ENCODE results near the gene VNN1.
"Not testable (repeated sequence)": the region's sequence is repeated elsewhere in the genome, so short reads cannot be mapped to it uniquely, and the experiment has no call there.

The VNN1 gene

DNA sequence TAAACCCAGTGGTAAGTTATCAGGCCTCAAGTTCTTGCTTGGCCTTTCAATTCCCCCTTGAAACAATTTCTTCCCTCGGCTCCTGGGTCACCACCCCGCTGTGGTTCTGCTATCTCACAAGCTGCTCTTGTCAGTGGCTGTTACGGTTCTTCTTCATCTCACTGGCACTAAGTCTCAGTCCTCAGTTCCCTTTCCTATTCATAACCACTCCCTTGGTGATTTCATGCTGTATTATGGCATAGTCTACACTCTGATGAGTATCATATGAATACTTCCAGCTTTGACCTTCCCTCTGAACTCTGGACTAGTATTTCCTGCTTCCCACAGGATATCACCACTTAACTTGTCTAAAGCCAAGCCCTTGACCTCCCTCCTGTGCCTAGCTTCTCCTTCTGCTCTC lies 62.8 kb downstream of the VNN1 start:
- H3K27ac Mint-ChIP-seq: no peak overlapping the region
- H3K4me1 Mint-ChIP-seq: no peaks in the 10 kb centered on the region
- no peaks in the 10 kb centered on the region for H3K27me3 Mint-ChIP-seq (ENCODE audit: low read depth)
- H3K9me3 Mint-ChIP-seq: no peaks in the 10 kb centered on the region
- TF ChIP-seq, protein P1, sequence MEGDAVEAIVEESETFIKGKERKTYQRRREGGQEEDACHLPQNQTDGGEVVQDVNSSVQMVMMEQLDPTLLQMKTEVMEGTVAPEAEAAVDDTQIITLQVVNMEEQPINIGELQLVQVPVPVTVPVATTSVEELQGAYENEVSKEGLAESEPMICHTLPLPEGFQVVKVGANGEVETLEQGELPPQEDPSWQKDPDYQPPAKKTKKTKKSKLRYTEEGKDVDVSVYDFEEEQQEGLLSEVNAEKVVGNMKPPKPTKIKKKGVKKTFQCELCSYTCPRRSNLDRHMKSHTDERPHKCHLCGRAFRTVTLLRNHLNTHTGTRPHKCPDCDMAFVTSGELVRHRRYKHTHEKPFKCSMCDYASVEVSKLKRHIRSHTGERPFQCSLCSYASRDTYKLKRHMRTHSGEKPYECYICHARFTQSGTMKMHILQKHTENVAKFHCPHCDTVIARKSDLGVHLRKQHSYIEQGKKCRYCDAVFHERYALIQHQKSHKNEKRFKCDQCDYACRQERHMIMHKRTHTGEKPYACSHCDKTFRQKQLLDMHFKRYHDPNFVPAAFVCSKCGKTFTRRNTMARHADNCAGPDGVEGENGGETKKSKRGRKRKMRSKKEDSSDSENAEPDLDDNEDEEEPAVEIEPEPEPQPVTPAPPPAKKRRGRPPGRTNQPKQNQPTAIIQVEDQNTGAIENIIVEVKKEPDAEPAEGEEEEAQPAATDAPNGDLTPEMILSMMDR (IDR thresholded peaks at IDR 0.05; ENCODE audit: unreplicated experiment in 3 of 3): no peak
- H3K4me3 Mint-ChIP-seq: no peak overlapping the region
- no peaks in the 10 kb centered on the region for H3K36me3 Mint-ChIP-seq (ENCODE audit: low read depth)

DNA sequence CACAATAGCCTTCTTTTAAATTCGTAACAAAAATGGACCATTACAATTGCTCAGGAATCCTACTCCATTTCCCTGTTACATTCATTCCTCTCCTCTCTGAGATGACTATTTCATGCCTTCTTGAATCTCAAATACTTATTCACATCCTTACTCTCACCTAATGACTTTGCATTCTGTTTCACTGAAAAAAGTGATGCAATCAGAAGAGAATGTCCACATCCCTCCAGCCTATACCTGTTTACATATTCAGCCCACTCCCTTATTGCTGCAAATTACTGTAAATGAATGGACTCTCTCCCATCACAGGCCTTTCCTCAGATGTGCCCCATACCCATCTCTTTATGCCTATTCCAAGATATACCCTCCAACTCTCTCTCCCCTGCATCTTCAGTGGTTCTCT lies 63.4 kb downstream of the VNN1 start:
- TF ChIP-seq, protein P1 (IDR thresholded peaks at IDR 0.05; ENCODE audit: unreplicated experiment in 3 of 3): no peak
- H3K27ac Mint-ChIP-seq: no peak overlapping the region

DNA sequence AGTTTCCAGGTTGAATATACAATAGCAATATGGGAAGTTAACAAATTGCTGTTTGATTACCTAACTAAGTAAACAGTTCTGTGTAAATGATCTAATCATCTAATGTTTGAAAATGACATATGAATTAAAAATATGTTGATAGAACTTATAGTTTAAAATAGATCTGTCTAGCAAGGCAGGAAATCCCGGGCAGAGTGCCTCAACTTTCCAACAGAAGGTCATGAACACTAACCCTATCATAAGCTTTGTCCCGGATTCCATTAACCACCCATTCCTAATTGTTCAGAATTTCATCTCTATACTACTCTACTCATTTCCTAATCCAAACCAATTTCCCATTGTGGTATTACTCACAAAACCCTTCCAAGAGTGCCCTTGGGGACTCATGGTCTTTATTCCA lies 65.0 kb downstream of the VNN1 start:
- Mint-ChIP-seq H3K9me3 (no peaks in the 10 kb centered on the region), H3K27me3 (ENCODE audit: low read depth) (no peaks in the 10 kb centered on the region), H3K4me1 (no peaks in the 10 kb centered on the region), H3K4me3 (no peak overlapping the region), H3K36me3 (ENCODE audit: low read depth) (no peaks in the 10 kb centered on the region), H3K27ac (no peak overlapping the region)
- TF ChIP-seq, protein P1 (IDR thresholded peaks at IDR 0.05; ENCODE audit: unreplicated experiment in 3 of 3): no peak

More for the DNA sequence above, 63.4 kb downstream of the VNN1 start:
- Mint-ChIP-seq H3K4me3 (no peak overlapping the region), H3K9me3 (no peaks in the 10 kb centered on the region), H3K27me3 (ENCODE audit: low read depth) (no peaks in the 10 kb centered on the region), H3K4me1 (no peaks in the 10 kb centered on the region), H3K36me3 (ENCODE audit: low read depth) (no peaks in the 10 kb centered on the region)

GRCh38 chr6:132648356-132648755 lies 65.5 kb downstream of the VNN1 start:
- Mint-ChIP-seq H3K27ac (no peak overlapping the region), H3K4me1 (no peaks in the 10 kb centered on the region), H3K27me3 (ENCODE audit: low read depth) (no peaks in the 10 kb centered on the region), H3K4me3 (no peak overlapping the region), H3K36me3 (ENCODE audit: low read depth) (no peaks in the 10 kb centered on the region), H3K9me3 (no peaks in the 10 kb centered on the region)
- TF ChIP-seq, protein P1 (IDR thresholded peaks at IDR 0.05; ENCODE audit: unreplicated experiment in 3 of 3): no peak

DNA sequence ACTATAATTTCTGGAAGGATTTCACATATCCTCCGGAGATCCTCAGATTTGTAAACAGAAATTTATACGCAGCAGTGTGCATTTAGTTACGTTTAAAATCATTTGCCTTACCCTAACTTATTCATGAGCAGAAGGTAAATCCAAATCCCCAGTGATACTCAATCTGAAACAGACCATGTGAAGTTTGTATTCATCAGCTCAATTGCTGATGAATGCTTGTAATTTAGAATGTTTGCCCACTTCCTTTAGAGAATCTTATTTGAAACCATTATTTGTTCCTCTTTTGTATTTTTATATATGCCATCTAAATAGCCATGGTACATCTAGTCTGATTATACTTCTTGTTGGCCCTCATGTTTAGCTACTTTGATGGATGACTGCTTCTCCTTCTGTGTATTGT lies 70.3 kb downstream of the VNN1 start:
- peaks cover 4% of the 10 kb centered on the region for H3K9me3 Mint-ChIP-seq
- TF ChIP-seq, protein P1 (IDR thresholded peaks at IDR 0.05; ENCODE audit: unreplicated experiment in 3 of 3): no peak
- no peak overlapping the region for H3K4me3 Mint-ChIP-seq
- H3K27me3 Mint-ChIP-seq (ENCODE audit: low read depth): no peaks in the 10 kb centered on the region
- no peaks in the 10 kb centered on the region for H3K36me3 Mint-ChIP-seq (ENCODE audit: low read depth)
- no peaks in the 10 kb centered on the region for H3K4me1 Mint-ChIP-seq
- H3K27ac Mint-ChIP-seq: no peak overlapping the region

DNA sequence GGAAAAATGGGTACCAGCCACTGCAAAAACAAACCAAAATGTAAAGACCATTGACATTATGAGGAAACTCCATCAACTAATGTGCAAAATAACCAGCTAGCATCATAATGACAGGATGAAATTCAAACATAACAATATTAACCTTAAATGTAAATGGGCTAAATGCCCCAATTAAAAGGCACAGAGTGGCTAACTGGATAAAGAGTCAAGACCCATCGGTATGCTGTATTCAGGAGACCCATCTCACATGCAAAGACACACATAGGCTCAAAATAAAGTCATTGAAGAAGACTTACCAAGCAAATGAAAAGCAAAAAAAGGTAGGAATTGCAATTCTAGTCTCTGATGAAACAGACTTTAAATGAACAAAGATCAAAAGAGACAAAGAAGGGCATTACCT lies 76.7 kb downstream of the VNN1 start:
- H3K36me3 Mint-ChIP-seq (ENCODE audit: low read depth); H3K4me3 Mint-ChIP-seq; H3K27me3 Mint-ChIP-seq (ENCODE audit: low read depth); H3K27ac Mint-ChIP-seq; H3K4me1 Mint-ChIP-seq: not testable (repeated sequence)
- peaks cover 15% of the 10 kb centered on the region for H3K9me3 Mint-ChIP-seq

DNA sequence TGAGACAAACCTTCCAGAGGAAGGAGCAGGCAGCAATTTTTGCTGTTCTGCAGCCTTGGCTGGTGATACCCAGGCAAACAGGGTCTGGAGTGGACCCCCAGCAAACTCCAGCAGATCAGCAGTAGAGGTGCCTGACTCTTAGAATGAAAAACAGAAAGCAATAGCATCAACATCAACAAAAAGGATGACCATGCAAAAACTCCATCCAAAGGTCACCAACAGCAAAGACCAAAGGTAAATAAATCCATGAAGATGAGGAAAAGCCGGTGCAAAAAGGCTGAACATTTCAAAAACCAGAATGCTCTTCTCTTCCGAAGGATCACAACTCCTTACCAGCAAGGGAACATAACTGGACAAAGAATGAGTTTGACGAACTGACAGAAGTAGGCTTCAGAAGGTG lies 77.9 kb downstream of the VNN1 start:
- not testable (repeated sequence) for H3K4me1 Mint-ChIP-seq; H3K36me3 Mint-ChIP-seq (ENCODE audit: low read depth); H3K4me3 Mint-ChIP-seq; H3K27ac Mint-ChIP-seq; H3K27me3 Mint-ChIP-seq (ENCODE audit: low read depth)
- peaks cover 15% of the 10 kb centered on the region for H3K9me3 Mint-ChIP-seq

DNA sequence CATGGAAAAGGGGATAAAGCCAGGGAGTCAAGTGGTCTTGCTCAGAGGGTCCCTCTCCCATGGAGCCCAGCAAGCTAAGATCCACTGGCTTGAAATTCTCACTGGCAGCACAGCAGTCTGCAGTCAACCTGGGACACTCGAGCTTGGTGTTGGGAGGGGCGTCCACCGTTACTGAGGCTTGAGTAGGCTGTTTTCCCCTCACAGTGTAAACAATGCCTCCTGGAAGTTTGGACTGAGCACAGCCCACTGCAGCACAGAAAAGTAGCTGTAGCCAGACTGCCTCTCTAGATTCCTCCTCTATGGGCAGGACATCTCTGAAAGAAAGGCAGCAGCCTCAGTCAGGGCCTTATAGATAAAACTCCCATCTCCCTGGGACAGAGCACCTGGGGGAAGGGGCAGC lies 78.6 kb downstream of the VNN1 start:
- H3K27ac Mint-ChIP-seq; H3K4me1 Mint-ChIP-seq; H3K27me3 Mint-ChIP-seq (ENCODE audit: low read depth); H3K4me3 Mint-ChIP-seq; H3K36me3 Mint-ChIP-seq (ENCODE audit: low read depth): not testable (repeated sequence)
- peaks cover 15% of the 10 kb centered on the region for H3K9me3 Mint-ChIP-seq

Data from nephron (organoid).